Measurements from ENCODE around the gene ANKMY2.
"Not testable (repeated sequence)": the region's sequence is repeated elsewhere in the genome, so short reads cannot be mapped to it uniquely, and the experiment has no call there.

Gene ANKMY2

GRCh38 chr7:16659854-16660497, 14.4 kb upstream of the ANKMY2 start:
- DNase-seq (ENCODE audit: low read depth, low spot score), result not testable (repeated sequence)

DNA sequence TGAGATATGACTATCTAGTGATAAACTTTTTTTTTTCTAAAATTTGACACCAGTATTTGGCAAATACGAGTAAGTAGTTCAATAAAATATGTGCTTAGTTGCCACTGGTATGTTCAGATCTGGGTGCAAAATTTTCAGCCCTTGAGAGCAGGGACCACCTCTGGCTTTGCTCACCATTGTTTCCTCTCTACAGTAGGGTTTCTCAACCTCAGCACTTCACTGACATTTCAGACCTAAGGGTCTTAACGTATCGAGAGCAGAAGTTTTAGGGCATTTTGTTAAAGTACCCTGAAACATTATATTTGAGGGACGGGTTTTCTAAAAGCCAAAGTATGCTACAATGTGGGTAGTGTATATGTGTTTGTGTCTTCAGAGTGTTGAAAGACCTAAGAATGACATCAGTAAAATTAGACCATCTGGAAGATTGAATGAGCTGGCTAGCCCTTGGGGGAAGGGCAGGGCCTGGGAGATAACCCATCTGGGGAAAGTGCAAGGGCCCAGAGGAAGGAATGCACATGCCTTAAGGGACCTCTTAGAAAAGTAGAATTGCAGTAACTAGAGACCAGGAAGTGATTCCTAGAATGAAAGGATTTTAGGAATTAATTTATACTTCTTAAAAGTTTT, 12.2 kb upstream of the ANKMY2 start:
- peak; percentile 30 for DNase-seq (ENCODE audit: low read depth, low spot score)

DNA sequence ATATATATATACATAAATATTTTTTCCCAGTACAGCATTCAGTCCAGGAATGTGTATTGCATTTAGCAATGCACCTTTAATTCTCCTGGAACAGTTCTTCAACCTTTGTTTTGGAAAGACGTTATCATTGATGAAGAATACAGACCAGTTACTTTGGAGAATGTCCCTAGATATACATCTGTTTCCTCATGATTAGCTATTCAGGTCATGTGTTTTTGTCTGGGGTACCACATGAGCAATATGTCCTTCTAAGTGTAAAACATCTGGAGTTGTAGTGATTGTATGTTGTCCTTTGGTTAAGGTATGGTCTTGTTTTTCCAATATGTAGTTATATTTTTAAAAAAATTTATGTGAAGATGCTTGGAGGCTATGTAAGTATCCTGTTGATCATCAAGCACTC, 10.6 kb upstream of the ANKMY2 start:
- no peak for DNase-seq (ENCODE audit: low read depth, low spot score)

- no peak for DNase-seq (ENCODE audit: low read depth, low spot score)
Observed at GRCh38 chr7:16655394-16655793, 9.8 kb upstream of the ANKMY2 start.

DNA sequence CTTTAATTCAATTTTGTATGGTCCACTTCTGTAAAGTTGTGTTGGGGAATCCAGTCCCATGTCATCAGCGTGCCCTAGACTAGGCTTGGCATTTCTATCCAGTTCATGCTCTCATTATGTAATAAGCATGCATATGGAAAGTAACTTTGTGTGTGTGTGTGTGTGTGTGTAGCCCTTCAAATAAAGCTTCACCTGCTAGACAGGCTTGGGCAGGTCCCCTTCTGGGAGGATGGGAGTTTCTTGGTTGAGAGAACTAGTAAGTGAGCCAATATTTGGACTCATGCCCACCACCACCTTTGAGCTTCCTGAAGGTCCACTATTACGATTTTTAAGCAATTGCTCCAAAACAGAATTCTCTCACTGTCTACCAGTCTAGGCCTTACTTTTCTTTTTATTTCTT, 7.3 kb upstream of the ANKMY2 start:
- no peak for DNase-seq (ENCODE audit: low read depth, low spot score)

DNA sequence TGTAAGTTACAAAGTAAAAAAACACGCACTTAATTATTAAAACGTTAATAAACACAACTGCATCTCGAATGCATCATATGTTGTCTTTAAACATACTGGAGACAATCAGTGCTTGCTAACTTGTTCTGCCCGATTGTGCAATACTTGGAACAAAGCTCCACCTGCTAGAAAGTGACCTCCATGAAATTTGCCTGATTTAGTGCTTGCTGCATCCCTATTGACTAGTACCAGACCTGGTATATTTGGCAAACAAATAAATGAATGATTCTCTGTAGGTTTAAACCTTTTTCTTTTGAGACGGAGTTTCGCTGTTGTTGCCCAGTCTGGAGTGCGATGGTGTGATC, 6.7 kb upstream of the ANKMY2 start:
- no peak for DNase-seq (ENCODE audit: low read depth, low spot score)

DNA sequence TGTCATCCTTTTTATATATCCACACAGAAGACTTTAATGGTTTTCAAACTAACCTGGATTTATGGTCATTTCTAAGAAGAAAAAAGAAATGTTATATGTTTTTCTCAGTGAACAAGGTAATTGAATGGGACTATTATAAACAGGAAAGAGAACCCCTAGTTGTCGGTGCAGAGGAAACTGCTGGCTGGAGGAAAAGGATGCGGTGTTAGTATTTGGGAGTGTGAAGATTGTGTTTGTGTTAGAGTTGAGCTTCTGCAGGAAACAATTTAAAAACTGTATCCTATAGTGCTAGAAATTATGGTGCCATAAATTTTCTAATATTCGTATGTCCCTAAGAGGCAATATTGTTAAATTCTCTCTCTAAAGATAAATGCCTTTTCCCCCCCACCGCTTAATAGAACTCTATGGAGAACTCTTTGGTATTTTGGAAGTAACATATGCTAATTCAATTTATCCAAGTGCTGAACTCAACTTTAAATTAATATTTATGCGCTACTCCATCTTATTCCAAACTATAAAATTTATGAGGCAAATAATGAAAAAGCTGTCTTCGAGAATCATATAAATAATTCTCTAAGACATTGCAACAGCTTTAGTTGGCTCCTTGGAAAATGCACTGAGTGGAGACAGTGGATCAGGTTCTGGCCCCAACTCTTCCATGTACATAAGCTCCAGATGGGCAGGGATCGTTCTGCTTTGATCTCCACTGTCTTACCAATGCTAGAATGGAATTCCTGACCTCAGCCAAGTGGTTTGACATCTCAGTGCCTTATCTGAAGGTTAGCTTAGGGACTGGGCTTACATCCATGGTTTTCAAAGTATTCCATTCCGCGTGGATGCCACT, 6.1 kb upstream of the ANKMY2 start:
- DNase-seq (ENCODE audit: low read depth, low spot score), result peak; percentile 32

GRCh38 chr7:16650266-16650665, 4.7 kb upstream of the ANKMY2 start:
- DNase-seq (ENCODE audit: low read depth, low spot score), result no peak

DNA sequence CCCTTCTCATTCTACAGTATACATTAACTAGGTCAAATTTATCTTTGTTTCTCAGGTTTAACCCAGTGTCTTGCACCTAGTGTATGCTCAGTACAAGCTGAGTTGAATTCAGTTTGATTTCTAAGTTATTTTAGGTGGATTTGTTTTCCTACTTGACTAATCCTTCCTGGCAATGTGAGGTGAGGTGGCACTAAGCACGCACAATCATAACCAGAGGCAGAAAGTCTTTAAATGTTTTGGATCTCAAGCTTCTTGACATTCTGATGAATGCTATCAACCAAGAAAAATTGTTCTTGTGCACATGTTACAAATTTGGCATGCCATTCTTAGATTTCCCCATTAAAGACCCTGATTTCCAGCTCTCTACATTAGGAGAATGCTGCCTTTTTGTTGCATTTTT, 3.6 kb upstream of the ANKMY2 start:
- peak; percentile 56 for DNase-seq (ENCODE audit: low read depth, low spot score)

DNA sequence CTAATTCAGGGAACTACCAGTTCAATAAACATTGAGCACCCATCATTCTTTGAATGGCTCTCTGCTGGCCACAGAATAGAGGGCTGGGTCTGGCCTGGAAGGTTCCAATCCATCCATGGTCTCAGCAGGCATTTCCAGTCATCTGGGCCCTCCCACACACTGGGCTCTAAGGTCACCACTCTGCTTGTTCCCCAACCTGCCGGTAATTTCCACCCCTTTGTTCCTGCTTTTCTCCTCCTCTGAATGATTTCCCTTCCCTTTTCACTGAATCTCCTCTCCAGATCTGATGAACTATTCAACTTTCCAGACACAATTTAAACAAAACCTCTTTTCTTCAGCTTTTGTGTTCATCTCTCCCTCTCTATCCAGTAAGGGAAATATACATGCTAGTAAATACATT, 3.0 kb upstream of the ANKMY2 start:
- DNase-seq (ENCODE audit: low read depth, low spot score), result peak; percentile 4

GRCh38 chr7:16647435-16647960, 1.9 kb upstream of the ANKMY2 start:
- DNase-seq (ENCODE audit: low read depth, low spot score), result peak; percentile 14

DNA sequence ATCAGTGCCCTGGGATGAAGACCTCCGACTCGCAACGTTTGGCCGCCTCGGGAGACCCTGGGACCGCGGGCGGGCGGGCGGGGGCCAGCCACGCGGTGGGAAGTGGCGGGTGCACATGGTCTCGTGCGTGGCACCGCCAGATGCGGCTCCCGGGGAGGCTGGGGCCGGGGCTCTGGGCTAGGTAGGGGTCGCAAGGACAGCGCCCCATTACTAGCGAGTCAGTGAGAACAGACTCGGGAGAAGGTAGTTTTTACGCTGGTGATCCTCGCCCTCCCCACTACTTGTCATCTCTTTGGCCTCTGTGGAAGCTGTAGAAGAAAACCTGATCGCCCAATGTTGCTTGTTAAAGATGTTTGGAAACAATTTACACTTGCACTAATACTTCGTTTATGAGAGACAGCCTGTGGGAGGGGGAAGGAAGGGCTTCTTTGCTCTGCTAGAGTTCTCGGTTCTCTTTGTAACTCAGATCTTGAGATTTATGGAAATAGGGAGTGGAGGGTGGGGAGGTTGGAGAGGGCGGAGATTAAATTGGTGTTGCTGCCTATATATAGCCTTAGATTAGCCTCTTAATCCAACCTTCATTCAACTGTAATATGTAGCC, 1.0 kb upstream of the ANKMY2 start:
- peak; percentile 36 for DNase-seq (ENCODE audit: low read depth, low spot score)

DNA sequence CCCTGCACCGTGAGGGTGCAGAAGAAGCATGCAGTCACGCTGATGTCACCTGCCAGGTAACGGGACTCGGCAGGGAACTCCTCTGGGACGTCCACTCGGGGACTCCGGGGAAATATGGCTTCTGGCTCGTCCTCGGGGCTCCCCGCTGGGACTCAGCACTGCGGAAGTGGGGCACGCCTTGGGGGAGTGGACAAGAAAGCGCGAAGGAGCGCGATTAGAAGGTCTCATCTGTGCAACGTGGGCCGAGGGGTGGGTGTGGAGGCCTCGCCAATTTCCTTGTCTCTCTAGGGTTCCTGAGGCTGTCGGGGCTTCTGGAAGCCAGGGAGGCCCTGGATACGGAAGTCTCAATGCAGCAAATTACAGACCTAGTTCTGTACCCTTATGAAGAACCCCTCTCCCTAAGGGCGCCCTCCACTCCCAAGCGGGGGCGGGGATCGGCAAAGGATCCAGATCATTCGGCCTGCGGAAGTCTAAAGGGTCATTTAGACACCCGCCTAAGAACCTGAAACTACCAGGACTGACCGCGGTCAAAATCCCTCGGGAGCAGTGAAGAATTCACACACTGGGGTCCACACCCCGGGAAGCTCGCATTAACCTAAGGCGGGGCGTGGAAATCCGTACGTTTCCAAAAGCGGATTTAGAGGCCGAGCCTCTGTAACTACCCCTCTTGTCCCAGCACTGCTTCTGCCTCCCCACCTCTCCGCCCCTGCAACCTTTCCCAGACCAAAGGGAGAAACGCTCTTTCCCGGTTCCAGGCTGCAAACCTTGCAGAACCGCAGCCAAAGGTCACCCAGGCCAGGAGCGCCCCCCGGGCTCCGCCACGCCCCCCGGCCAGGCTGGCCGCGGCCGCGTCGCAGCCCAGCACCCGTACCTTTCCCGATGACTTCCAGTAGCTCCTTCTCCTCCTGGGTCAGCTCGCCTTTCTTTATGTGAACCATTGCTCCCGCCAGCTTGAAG, 640 bp downstream of the ANKMY2 start:
- DNase-seq (ENCODE audit: low read depth, low spot score), result peak; percentile 59

DNA sequence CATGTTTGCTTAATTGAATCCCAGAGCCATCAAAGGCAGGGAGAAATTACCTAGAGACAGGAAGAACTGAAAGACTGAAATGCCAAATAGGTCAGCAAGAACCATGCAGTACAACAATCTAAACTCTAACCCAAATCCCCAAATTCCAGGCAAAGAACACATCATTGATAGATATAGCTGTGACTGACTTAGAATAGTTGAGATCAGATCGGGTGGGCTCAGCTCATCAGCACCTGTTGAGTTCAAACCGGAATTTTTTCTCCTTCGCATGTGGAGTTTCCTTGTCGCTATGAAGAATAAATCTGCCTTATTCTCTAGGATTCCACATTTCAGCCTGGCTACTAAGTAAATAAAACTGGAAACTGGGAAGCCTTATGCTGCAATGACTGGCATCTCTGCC, 1.4 kb downstream of the ANKMY2 start:
- no peak for DNase-seq (ENCODE audit: low read depth, low spot score)

- no peak for DNase-seq (ENCODE audit: low read depth, low spot score)
Observed at GRCh38 chr7:16638282-16639280, 7.0 kb downstream of the ANKMY2 start.

DNA sequence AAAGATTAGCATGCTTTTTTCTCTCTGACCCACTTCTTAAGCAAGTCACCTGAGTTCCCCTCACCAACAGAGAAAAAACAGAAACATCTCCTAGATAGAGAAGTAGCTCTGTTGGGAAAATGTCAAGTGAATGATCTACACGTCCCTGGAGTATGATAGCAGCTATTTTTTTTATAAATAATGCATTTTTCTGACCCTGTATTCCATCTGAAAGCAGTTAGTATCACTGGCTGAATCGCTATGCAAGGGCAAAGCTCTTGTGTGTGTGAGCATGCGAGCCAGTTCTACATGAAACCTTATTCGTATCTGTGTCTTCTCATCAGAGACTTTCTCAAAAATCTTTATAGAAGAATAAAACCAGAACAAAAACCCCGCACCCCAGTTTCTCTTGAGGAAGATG, 8.2 kb downstream of the ANKMY2 start:
- no peak for DNase-seq (ENCODE audit: low read depth, low spot score)

DNA sequence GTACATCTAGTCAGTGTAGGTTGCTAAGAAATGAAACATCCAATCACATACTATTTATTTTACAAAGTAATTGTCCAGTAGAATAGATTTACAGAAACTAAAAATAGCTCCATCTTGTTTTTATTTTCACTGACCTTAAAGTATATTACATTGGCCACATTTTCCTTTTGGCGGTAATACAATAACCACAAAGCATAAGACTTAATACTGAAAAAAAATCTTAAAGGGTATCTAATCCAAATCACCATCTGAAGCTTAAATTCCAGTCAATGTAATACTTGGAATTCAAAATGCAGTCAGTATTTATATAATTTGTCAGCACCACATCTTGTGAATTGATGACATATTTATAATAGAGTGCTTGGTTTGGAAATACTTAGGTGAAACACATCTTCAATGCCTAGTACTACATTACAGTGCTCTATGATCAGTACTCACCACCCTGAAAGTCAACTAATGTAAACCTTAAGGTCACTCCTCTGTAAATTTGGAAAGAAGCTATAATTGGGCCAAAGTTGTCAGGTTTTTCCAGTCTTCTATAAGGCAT, 8.9 kb downstream of the ANKMY2 start:
- DNase-seq (ENCODE audit: low read depth, low spot score), result no peak

DNA sequence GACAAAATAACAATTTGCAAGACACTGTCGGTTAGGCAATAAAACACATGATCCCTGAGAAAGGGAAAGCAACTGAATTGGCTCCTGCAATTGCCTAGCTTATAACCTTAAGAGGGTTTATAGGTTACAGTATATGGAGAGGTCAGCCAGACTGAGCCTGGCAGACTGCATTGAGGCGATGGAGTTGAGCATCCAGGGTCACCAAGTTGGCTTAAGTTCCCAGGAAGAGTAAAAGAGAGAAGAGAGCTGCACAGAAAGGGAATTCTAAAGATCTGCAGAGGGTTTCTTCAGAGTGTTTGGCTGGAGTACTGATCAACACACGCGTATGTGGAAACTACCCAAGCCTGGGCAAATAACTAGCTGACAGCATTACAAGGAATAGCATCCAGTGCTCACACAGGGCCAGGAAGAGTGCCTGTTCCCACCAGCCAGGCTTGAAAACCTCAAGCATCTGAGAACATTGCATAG, 11.2 kb downstream of the ANKMY2 start:
- DNase-seq (ENCODE audit: low read depth, low spot score), result no peak

DNA sequence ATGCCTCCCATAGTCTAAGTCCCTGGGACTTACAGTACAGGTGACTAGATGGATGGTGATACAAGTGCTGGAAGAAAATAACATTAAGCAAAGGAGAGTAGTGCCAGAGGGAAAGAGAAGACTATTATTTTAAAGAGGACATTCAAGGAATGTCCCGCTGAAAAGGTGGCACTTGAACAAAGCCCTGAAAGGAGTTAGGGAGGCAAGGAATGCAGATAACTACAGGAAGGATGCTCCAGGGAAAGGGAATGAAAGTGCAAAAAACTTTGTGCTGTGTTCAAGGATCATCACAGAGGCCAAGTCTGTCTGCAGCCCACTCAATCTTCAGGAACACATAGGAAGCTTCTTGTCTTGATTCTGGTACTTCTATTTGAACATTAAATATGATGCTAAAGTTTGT, 14.9 kb downstream of the ANKMY2 start:
- DNase-seq (ENCODE audit: low read depth, low spot score), result no peak

All from astrocyte of the hippocampus (primary cell).